ENCODE data around the gene CX3CL1.

- TF ChIP-seq CTCF (IDR thresholded peaks at IDR 0.05; ENCODE audit: borderline replicate concordance, extremely low read depth, low read length, poor library complexity, severe bottlenecking) (no peak), EZH2 (IDR thresholded peaks at IDR 0.05; ENCODE audit: borderline replicate concordance, low read depth, low read length, severe bottlenecking) (no peak)
Measured at GRCh38 chr16:57341441-57342303, 30.6 kb upstream of the CX3CL1 start.

Measured in DND-41 (cell line).